Measurements from ENCODE around the gene MRPL38.

The MRPL38 gene

GRCh38 chr17:75849724-75850123, 55.0 kb downstream of the MRPL38 start:
- no peak for DNase-seq

- DNase-seq = no peak
These were observed 55.4 kb downstream of the MRPL38 start for GRCh38 chr17:75849279-75849646.
